22Rv1 (cell line): ENCODE results near the gene CACNB2.

Source experiments
- H3K27ac ChIP-seq: fragments of 450-650 bp; 2 replicates; pipeline ENCODE4 v1.5.1; 2017
- CTCF ChIP-seq: fragments of 450-650 bp; IDR thresholded peaks from 2 replicates; pipeline ENCODE4 v1.5.1; 2017; ENCODE audit warnings: mild to moderate bottlenecking
- ZFX ChIP-seq: fragments of 450-650 bp; IDR thresholded peaks from 2 replicates; pipeline ENCODE4 v1.6.1; 2017; ENCODE audit warnings: antibody characterized with exemption, borderline replicate concordance

Gene CACNB2

GRCh38 chr10:18134509-18134908 is 5.7 kb upstream of the CACNB2 start:
- TF ChIP-seq CTCF (no peak), ZFX (no peak)
- no peak overlapping the region for H3K27ac ChIP-seq

GRCh38 chr10:18134921-18135320 is 5.3 kb upstream of the CACNB2 start:
- H3K27ac ChIP-seq: no peak overlapping the region
- TF ChIP-seq CTCF: no peak
- no peak for TF ChIP-seq ZFX

GRCh38 chr10:18136073-18136791 is 4.0 kb upstream of the CACNB2 start:
- no peak overlapping the region for H3K27ac ChIP-seq
- TF ChIP-seq CTCF: no peak
- no peak for TF ChIP-seq ZFX

- TF ChIP-seq ZFX (no peak), CTCF (no peak)
- no peak overlapping the region for H3K27ac ChIP-seq
Observed at GRCh38 chr10:18137111-18137510, 3.1 kb upstream of the CACNB2 start.

GRCh38 chr10:18140957-18141845 is 977 bp downstream of the CACNB2 start:
- no peak; the same call in 1 of the 2 replicates for TF ChIP-seq CTCF
- TF ChIP-seq ZFX: no peak
- no peak overlapping the region for H3K27ac ChIP-seq

- no peak for TF ChIP-seq ZFX
- TF ChIP-seq CTCF: no peak
- no peak overlapping the region for H3K27ac ChIP-seq
Observed at GRCh38 chr10:18142151-18142550, 1.9 kb downstream of the CACNB2 start.

- TF ChIP-seq CTCF (no peak), ZFX (no peak)
- H3K27ac ChIP-seq: no peak overlapping the region
Observed at GRCh38 chr10:18144396-18144795, 4.2 kb downstream of the CACNB2 start.
